IPS DF 4.7 (cell line): Measurements from ENCODE around the gene SACM1L.

Source experiments
- DNase-seq: peaks from one replicate; pipeline ENCODE4 v3.0.0-alpha.2; 2013; ENCODE audit warnings: low spot score; ENCODE audit errors: extremely low read depth

Gene SACM1L

GRCh38 chr3:45765958-45766357 lies 76.8 kb downstream of the SACM1L start:
- no peak for DNase-seq

GRCh38 chr3:45771166-45771775 lies 82.1 kb downstream of the SACM1L start:
- DNase-seq: no peak

GRCh38 chr3:45771831-45772230 lies 82.6 kb downstream of the SACM1L start:
- DNase-seq: no peak

GRCh38 chr3:45772341-45773035 lies 83.3 kb downstream of the SACM1L start:
- no peak for DNase-seq

- no peak for DNase-seq
Observed at GRCh38 chr3:45773072-45773471, 83.9 kb downstream of the SACM1L start.

GRCh38 chr3:45773714-45774449 lies 84.7 kb downstream of the SACM1L start:
- DNase-seq: no peak

GRCh38 chr3:45774581-45775521 lies 85.7 kb downstream of the SACM1L start:
- DNase-seq: no peak

- no peak for DNase-seq
Observed at GRCh38 chr3:45775571-45776300, 86.5 kb downstream of the SACM1L start.

- no peak for DNase-seq
Observed at GRCh38 chr3:45776301-45776595, 87.1 kb downstream of the SACM1L start.

GRCh38 chr3:45776611-45777010 lies 87.4 kb downstream of the SACM1L start:
- DNase-seq: no peak

- DNase-seq: no peak
Observed at GRCh38 chr3:45777111-45777745, 88.0 kb downstream of the SACM1L start.

GRCh38 chr3:45777746-45778386 lies 88.7 kb downstream of the SACM1L start:
- no peak for DNase-seq

- no peak for DNase-seq
Observed at GRCh38 chr3:45778761-45779201, 89.6 kb downstream of the SACM1L start.

GRCh38 chr3:45779746-45780735 lies 90.8 kb downstream of the SACM1L start:
- DNase-seq: no peak

- no peak for DNase-seq
Observed at GRCh38 chr3:45781271-45781670, 92.1 kb downstream of the SACM1L start.

- DNase-seq: no peak
Observed at GRCh38 chr3:45781841-45782240, 92.6 kb downstream of the SACM1L start.

- DNase-seq: no peak
Observed at GRCh38 chr3:45782381-45782780, 93.2 kb downstream of the SACM1L start.

- no peak for DNase-seq
Observed at GRCh38 chr3:45783667-45784066, 94.5 kb downstream of the SACM1L start.
